GM21423 (cell line): ENCODE data around the gene WDFY4.

ENCODE experiments used
- ATAC-seq: cut with Tn5 transposase; IDR thresholded peaks from one replicate; pipeline ENCODE4 v1.9.1; 2021; ENCODE audit warnings: mild to moderate bottlenecking, moderate library complexity; ENCODE audit not compliant: unreplicated experiment

Gene WDFY4

GRCh38 chr10:48705401-48705938, 20.8 kb downstream of the WDFY4 start:
- no peak for ATAC-seq

GRCh38 chr10:48707472-48707871, 22.8 kb downstream of the WDFY4 start:
- no peak for ATAC-seq

GRCh38 chr10:48708144-48708543, 23.5 kb downstream of the WDFY4 start:
- ATAC-seq: no peak

GRCh38 chr10:48710647-48711275, 26.1 kb downstream of the WDFY4 start:
- ATAC-seq: no peak

- no peak for ATAC-seq
Observed at GRCh38 chr10:48711830-48712229, 27.2 kb downstream of the WDFY4 start.

- ATAC-seq: no peak
Observed at GRCh38 chr10:48714088-48714487, 29.4 kb downstream of the WDFY4 start.

- no peak for ATAC-seq
Observed at GRCh38 chr10:48716416-48716815, 31.7 kb downstream of the WDFY4 start.

- ATAC-seq: no peak
Observed at GRCh38 chr10:48720611-48721010, 35.9 kb downstream of the WDFY4 start.

GRCh38 chr10:48722153-48723145, 37.8 kb downstream of the WDFY4 start:
- no peak for ATAC-seq

- ATAC-seq: no peak
Observed at GRCh38 chr10:48724127-48724526, 39.5 kb downstream of the WDFY4 start.

- ATAC-seq: no peak
Observed at GRCh38 chr10:48725708-48726107, 41.0 kb downstream of the WDFY4 start.

- ATAC-seq: no peak
Observed at GRCh38 chr10:48727866-48728265, 43.2 kb downstream of the WDFY4 start.

- no peak for ATAC-seq
Observed at GRCh38 chr10:48729222-48729621, 44.5 kb downstream of the WDFY4 start.

- no peak for ATAC-seq
Observed at GRCh38 chr10:48729941-48730457, 45.3 kb downstream of the WDFY4 start.

- no peak for ATAC-seq
Observed at GRCh38 chr10:48731141-48731540, 46.5 kb downstream of the WDFY4 start.

GRCh38 chr10:48731654-48732053, 47.0 kb downstream of the WDFY4 start:
- ATAC-seq: no peak

GRCh38 chr10:48733329-48733728, 48.7 kb downstream of the WDFY4 start:
- no peak for ATAC-seq

- ATAC-seq: no peak
Observed at GRCh38 chr10:48735836-48736390, 51.2 kb downstream of the WDFY4 start.

GRCh38 chr10:48736596-48736995, 51.9 kb downstream of the WDFY4 start:
- ATAC-seq: no peak

- ATAC-seq: no peak
Observed at GRCh38 chr10:48737886-48738285, 53.2 kb downstream of the WDFY4 start.

GRCh38 chr10:48739170-48739569, 54.5 kb downstream of the WDFY4 start:
- ATAC-seq: no peak
